Activated CD4-positive, alpha-beta T cell treated with anti-CD3 and anti-CD28 coated beads, Interleukin-2, amount 10 ng/mL, durations not matched to agents 24 days and 14 days (primary cell): Measurements from ENCODE around the gene KDM4F. TPM values are rescaled to one million over a fixed set of nuclear protein-coding genes. Genes with fewer than 3 reads are reported as not detected.

Source experiments
- DNase-seq: peaks from one replicate; pipeline ENCODE4 v3.0.0; 2022
- H3K27ac Mint-ChIP-seq: one replicate; pipeline ENCODE4 v1.8.0; 2022; ENCODE audit warnings: mild to moderate bottlenecking, mixed read lengths
- H3K27me3 Mint-ChIP-seq: one replicate; pipeline ENCODE4 v1.8.0; 2022; ENCODE audit warnings: mixed read lengths
- H3K36me3 Mint-ChIP-seq: one replicate; pipeline ENCODE4 v1.8.0; 2022; ENCODE audit warnings: low read depth, mild to moderate bottlenecking, mixed read lengths
- H3K4me1 Mint-ChIP-seq: one replicate; pipeline ENCODE4 v1.8.0; 2021; ENCODE audit warnings: mixed read lengths
- H3K4me3 Mint-ChIP-seq: one replicate; pipeline ENCODE4 v1.8.0; 2022; ENCODE audit warnings: mild to moderate bottlenecking, moderate library complexity, mixed read lengths
- H3K9me3 Mint-ChIP-seq: one replicate; pipeline ENCODE4 v1.8.0; 2021; ENCODE audit warnings: mixed read lengths
- intact Hi-C: fragments of 100-400 bp; cut with micrococcal nuclease; formaldehyde crosslinking; loops from one replicate; pipeline ENCODE4 v1.15.1; 2023
- total RNA-seq: library from RNA; stranded (reverse); gene quantifications from 2 replicates; pipeline ENCODE4 v1.2.3, GENCODE V29; 2022

Gene KDM4F
- total RNA-seq, 1 donor from 2014 or later = not detected

- Mint-ChIP-seq H3K27me3 (no peaks in the 10 kb centered on the region), H3K27ac (no peak overlapping the region), H3K9me3 (no peaks in the 10 kb centered on the region), H3K4me3 (no peak overlapping the region), H3K4me1 (peaks cover 24% of the 10 kb centered on the region), H3K36me3 (peaks cover 23% of the 10 kb centered on the region)
- no peak for DNase-seq
- intact Hi-C loops = no loop called here
These were observed 23.7 kb downstream of the KDM4F start for GRCh38 chr11:95072948-95073347.

DNA sequence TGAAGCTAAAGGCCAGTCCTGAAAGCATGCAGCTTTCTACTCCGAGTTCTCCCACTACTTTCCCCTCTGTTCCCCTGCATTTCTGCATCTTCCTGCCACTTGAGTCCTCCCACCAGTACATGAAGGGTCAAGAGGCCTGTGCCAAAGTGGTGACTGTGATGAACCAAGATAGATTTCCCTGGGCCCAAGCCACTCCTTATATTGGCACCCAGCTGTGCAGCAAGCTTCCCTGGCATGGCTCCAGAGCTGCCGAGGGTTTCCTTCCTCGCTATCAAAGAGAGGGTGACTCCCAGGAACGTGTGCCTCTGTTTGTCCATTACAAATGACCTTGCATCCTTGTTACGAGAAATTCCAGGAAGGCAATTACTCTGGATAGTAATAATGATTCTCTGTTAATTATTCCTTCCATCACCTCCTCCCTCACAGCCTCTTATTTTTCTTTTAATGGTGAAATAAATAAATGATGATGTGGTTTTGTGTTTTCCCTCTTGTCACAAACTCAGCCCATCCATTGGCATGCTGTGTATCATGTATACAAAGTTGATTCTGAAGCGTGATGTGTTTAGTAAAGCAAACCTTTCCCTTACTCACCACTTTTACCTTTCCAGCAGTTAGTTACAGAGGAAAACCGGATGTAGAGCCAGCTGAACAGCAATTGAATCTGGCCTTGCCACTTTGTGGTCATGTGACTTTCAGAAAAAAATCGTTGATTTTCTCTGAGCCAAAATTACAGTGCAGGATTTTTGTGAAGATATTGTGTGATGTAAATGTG is 25.8 kb downstream of the KDM4F start:
- H3K4me1 Mint-ChIP-seq = peaks cover 23% of the 10 kb centered on the region
- no peak overlapping the region for H3K4me3 Mint-ChIP-seq
- H3K27ac Mint-ChIP-seq = no peak overlapping the region
- no peaks in the 10 kb centered on the region for H3K9me3 Mint-ChIP-seq
- DNase-seq = no peak
- H3K36me3 Mint-ChIP-seq = peaks cover 17% of the 10 kb centered on the region
- intact Hi-C loops = no loop called here
- H3K27me3 Mint-ChIP-seq = no peaks in the 10 kb centered on the region

DNA sequence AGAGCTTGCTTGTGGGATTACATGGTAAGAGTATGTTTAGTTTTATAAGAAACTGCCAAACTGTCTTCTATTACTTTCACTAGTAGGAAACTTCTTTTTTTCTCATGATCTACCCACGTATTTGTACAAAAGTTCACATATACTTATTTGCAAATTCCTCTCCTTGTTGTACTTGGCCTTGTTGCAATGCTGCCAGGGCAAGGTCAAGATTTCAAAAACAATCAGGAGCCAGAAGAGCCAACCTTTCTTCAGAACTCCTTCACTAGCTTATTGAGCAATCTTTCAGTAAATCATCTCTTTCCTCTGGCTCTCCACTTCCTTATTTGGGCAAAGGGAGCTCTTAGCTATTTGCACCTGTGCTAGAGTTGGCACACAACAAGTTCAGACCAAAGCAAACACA is 27.2 kb downstream of the KDM4F start:
- H3K27ac Mint-ChIP-seq = no peak overlapping the region
- H3K27me3 Mint-ChIP-seq = no peaks in the 10 kb centered on the region
- no peak for DNase-seq
- H3K4me3 Mint-ChIP-seq = no peak overlapping the region
- intact Hi-C loops = no loop called here
- H3K36me3 Mint-ChIP-seq = peaks cover 10% of the 10 kb centered on the region
- no peaks in the 10 kb centered on the region for H3K9me3 Mint-ChIP-seq
- peaks cover 18% of the 10 kb centered on the region for H3K4me1 Mint-ChIP-seq

DNA sequence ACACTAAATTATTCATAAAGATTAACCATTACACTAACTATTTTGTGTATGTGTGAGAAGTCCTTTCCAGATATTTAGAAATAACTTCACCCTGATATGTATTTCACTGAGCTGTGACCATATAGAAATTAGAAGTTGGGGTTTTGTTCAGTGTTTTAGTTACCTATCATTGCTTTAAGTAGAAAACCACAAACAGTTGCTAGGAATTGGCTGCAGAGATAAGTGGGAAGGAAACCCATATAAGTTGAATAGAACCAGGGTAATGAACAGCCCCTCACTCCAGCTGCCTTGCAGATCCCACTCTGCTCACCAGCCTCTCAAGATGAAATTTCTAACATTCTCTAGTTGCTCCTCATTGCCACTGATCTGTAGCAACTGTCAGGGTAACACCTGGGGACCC is 27.8 kb downstream of the KDM4F start:
- peaks cover 9% of the 10 kb centered on the region for H3K36me3 Mint-ChIP-seq
- DNase-seq = no peak
- no peaks in the 10 kb centered on the region for H3K9me3 Mint-ChIP-seq
- H3K27me3 Mint-ChIP-seq = no peaks in the 10 kb centered on the region
- H3K4me3 Mint-ChIP-seq = no peak overlapping the region
- no peak overlapping the region for H3K27ac Mint-ChIP-seq
- H3K4me1 Mint-ChIP-seq = peaks cover 19% of the 10 kb centered on the region
- intact Hi-C loops = no loop called here

GRCh38 chr11:95078526-95078925 is 29.3 kb downstream of the KDM4F start:
- H3K36me3 Mint-ChIP-seq = peaks cover 2% of the 10 kb centered on the region
- H3K9me3 Mint-ChIP-seq = no peaks in the 10 kb centered on the region
- no peaks in the 10 kb centered on the region for H3K27me3 Mint-ChIP-seq
- peaks cover 29% of the 10 kb centered on the region for H3K4me1 Mint-ChIP-seq
- DNase-seq = no peak
- H3K27ac Mint-ChIP-seq = no peak overlapping the region
- H3K4me3 Mint-ChIP-seq = no peak overlapping the region
- intact Hi-C loops = no loop called here

GRCh38 chr11:95081010-95081409 is 31.8 kb downstream of the KDM4F start:
- DNase-seq = no peak
- H3K9me3 Mint-ChIP-seq = no peaks in the 10 kb centered on the region
- no peak overlapping the region for H3K27ac Mint-ChIP-seq
- no peaks in the 10 kb centered on the region for H3K27me3 Mint-ChIP-seq
- H3K36me3 Mint-ChIP-seq = peaks cover 2% of the 10 kb centered on the region
- intact Hi-C loops = no loop called here
- no peak overlapping the region for H3K4me3 Mint-ChIP-seq
- peaks cover 50% of the 10 kb centered on the region for H3K4me1 Mint-ChIP-seq

GRCh38 chr11:95081412-95081811 is 32.2 kb downstream of the KDM4F start:
- Mint-ChIP-seq H3K36me3 (peaks cover 2% of the 10 kb centered on the region), H3K4me1 (peaks cover 50% of the 10 kb centered on the region), H3K4me3 (no peak overlapping the region), H3K9me3 (no peaks in the 10 kb centered on the region), H3K27me3 (no peaks in the 10 kb centered on the region), H3K27ac (peak overlapping the region; percentile 35)
- DNase-seq = no peak
- intact Hi-C loops = no loop called here

DNA sequence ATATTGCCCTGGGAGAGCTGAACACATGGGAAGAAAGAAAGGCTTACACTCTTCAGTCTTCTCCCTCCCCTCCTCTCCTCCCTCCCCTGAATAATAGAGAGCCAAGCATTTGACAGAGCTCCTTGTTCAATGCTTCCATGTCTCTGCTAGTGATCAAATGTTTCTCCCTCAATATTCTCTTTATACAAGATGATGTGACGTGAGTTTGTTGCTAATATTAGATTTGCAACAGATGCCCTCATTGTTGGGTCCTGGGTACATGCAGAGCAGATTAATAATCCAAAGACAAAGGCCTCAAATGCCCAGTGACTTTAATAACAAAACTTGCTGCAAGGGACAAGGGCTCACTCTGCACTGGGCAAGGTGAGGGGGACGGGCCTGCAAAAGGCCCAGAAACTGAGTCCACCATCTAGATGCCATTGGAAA is 33.4 kb downstream of the KDM4F start:
- Mint-ChIP-seq H3K36me3 (peaks cover 2% of the 10 kb centered on the region), H3K4me1 (peaks cover 43% of the 10 kb centered on the region), H3K27me3 (no peaks in the 10 kb centered on the region), H3K9me3 (no peaks in the 10 kb centered on the region), H3K27ac (no peak overlapping the region), H3K4me3 (no peak overlapping the region)
- DNase-seq = no peak
- intact Hi-C loops = no loop called here

- peaks cover 5% of the 10 kb centered on the region for H3K36me3 Mint-ChIP-seq
- no peaks in the 10 kb centered on the region for H3K27me3 Mint-ChIP-seq
- intact Hi-C loops = loop anchor here (1.0 to 2.0 kb wide), 4 partner anchors 9 to 146 kb away; partner anchors contain the start of gene SESN3
- H3K4me1 Mint-ChIP-seq = peaks cover 52% of the 10 kb centered on the region
- H3K4me3 Mint-ChIP-seq = peak overlapping the region; percentile 18
- peak overlapping the region; percentile 61 for H3K27ac Mint-ChIP-seq
- H3K9me3 Mint-ChIP-seq = no peaks in the 10 kb centered on the region
- DNase-seq = peak; percentile 71
These were observed 35.3 kb downstream of the KDM4F start for GRCh38 chr11:95084509-95084908.

GRCh38 chr11:95085117-95085816 is 36.0 kb downstream of the KDM4F start:
- peaks cover 5% of the 10 kb centered on the region for H3K36me3 Mint-ChIP-seq
- intact Hi-C loops = loop anchor here (2.0 kb wide), 1 partner anchor 146 kb away; the partner anchor contains the start of gene SESN3
- peak overlapping the region; percentile 5 for H3K27ac Mint-ChIP-seq
- no peaks in the 10 kb centered on the region for H3K9me3 Mint-ChIP-seq
- H3K4me3 Mint-ChIP-seq = no peak overlapping the region
- DNase-seq = no peak
- no peaks in the 10 kb centered on the region for H3K27me3 Mint-ChIP-seq
- H3K4me1 Mint-ChIP-seq = peaks cover 51% of the 10 kb centered on the region

DNA sequence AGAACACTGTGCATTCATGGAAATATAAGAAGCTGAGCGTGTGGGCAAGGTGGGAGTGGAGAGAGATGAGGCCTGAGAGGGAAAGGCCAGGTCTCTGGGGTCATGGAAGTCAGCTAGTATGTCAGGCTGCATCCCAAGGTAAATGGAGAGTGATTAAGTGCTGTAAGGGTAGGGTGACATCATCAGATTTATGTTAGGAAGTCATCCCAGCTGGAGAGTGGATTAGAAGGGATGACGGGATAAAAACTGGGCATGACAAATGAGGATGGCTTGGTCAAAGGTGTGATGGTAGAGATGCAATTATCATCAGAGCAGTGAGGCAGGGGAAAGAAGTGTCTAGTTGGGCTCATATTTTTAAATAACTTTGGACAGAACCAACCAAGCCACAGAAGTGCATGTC is 36.9 kb downstream of the KDM4F start:
- H3K27ac Mint-ChIP-seq = no peak overlapping the region
- H3K4me1 Mint-ChIP-seq = peaks cover 60% of the 10 kb centered on the region
- H3K27me3 Mint-ChIP-seq = no peaks in the 10 kb centered on the region
- no peak for DNase-seq
- intact Hi-C loops = no loop called here
- no peaks in the 10 kb centered on the region for H3K9me3 Mint-ChIP-seq
- H3K4me3 Mint-ChIP-seq = no peak overlapping the region
- H3K36me3 Mint-ChIP-seq = peaks cover 5% of the 10 kb centered on the region

GRCh38 chr11:95086836-95087570 is 37.8 kb downstream of the KDM4F start:
- peaks cover 10% of the 10 kb centered on the region for H3K36me3 Mint-ChIP-seq
- H3K27ac Mint-ChIP-seq = no peak overlapping the region
- no peaks in the 10 kb centered on the region for H3K9me3 Mint-ChIP-seq
- intact Hi-C loops = no loop called here
- H3K27me3 Mint-ChIP-seq = no peaks in the 10 kb centered on the region
- no peak overlapping the region for H3K4me3 Mint-ChIP-seq
- peaks cover 66% of the 10 kb centered on the region for H3K4me1 Mint-ChIP-seq
- DNase-seq = no peak

- H3K27ac Mint-ChIP-seq = peak overlapping the region; percentile 98
- H3K9me3 Mint-ChIP-seq = no peaks in the 10 kb centered on the region
- H3K4me1 Mint-ChIP-seq = peaks cover 68% of the 10 kb centered on the region
- DNase-seq = peak; percentile 82
- H3K4me3 Mint-ChIP-seq = peak overlapping the region; percentile 91
- H3K36me3 Mint-ChIP-seq = peaks cover 10% of the 10 kb centered on the region
- H3K27me3 Mint-ChIP-seq = no peaks in the 10 kb centered on the region
- intact Hi-C loops = loop anchor here (1.0 to 2.0 kb wide), 4 partner anchors 21 to 702 kb away; partner anchors contain the start of genes CEP57, CWC15 and KDM4D
These were observed 39.9 kb downstream of the KDM4F start for GRCh38 chr11:95088946-95089619.
